PC-3 (cell line): ENCODE results near the gene MC2R. TPM values are rescaled to one million over a fixed set of nuclear protein-coding genes. Genes with fewer than 3 reads are reported as not detected.

Source experiments
- ATAC-seq: fragments of 200-7000 bp; cut with Tn5 transposase; 2 replicates; pipeline ENCODE4 v1.9.1; 2020; ENCODE audit warnings: mild to moderate bottlenecking, moderate library complexity
- Bru-seq: library from RNA; stranded (reverse); fragments of 400-500 nt; gene quantifications from one replicate; lab custom pipeline; 2021; lab: Mats Ljungman, UMichigan
- BruChase-seq, 2 experiments: library from RNA; stranded (reverse); fragments of 400-500 nt; gene quantifications; one replicate each; lab custom pipeline; 2021; lab: Mats Ljungman, UMichigan
- BruUV-seq: library from RNA; stranded (reverse); fragments of 400-500 nt; replicated peaks from 2 replicates; lab custom pipeline; 2021; lab: Mats Ljungman, UMichigan
- CTCF ChIA-PET: fragments of 300-600 bp; sonication (Branson Sonifier 250); formaldehyde crosslinking; loops from one replicate; lab custom pipeline; 2022; ENCODE audit warnings: antibody characterized with exemption; lab: Charles Lee
- POLR2A ChIA-PET: fragments of 300-600 bp; sonication (Branson Sonifier 250); formaldehyde crosslinking; loops from one replicate; lab custom pipeline; 2022; ENCODE audit warnings: antibody characterized with exemption; ENCODE audit not compliant: unreplicated experiment; lab: Charles Lee
- DNase-seq: peaks from one replicate; pipeline ENCODE4 v3.0.0-alpha.2; 2015
- H2AFZ ChIP-seq: fragments of 300-600 bp; sonication (generic); 2 replicates; pipeline ENCODE4 v1.6.0; 2016; ENCODE audit warnings: antibody characterized with exemption, low read length
- H3F3A ChIP-seq: fragments of 300-600 bp; sonication (generic); one replicate; pipeline ENCODE4 v1.6.0; 2017; ENCODE audit warnings: antibody characterized with exemption, low read length, control low read depth, mild to moderate bottlenecking; ENCODE audit not compliant: unreplicated experiment
- H3K27ac ChIP-seq: fragments of 300-600 bp; sonication (generic); 2 replicates; pipeline ENCODE4 v1.5.1; 2016; ENCODE audit warnings: mild to moderate bottlenecking, low read length
- H3K27me3 ChIP-seq: fragments of 300-600 bp; sonication (generic); 2 replicates; pipeline ENCODE4 v1.6.1; 2016; ENCODE audit warnings: low read length, mixed read lengths
- H3K36me3 ChIP-seq: fragments of 300-600 bp; sonication (generic); 2 replicates; pipeline ENCODE4 v1.6.1; 2016; ENCODE audit warnings: low read depth, mixed run types, low read length, mixed read lengths
- H3K4me1 ChIP-seq: fragments of 300-600 bp; sonication (generic); 2 replicates; pipeline ENCODE4 v1.5.1; 2016; ENCODE audit warnings: low read length; ENCODE audit not compliant: insufficient read depth
- H3K4me2 ChIP-seq: fragments of 300-600 bp; sonication (generic); 2 replicates; pipeline ENCODE4 v1.6.0; 2016; ENCODE audit warnings: low read length
- H3K4me3 ChIP-seq: fragments of 300-600 bp; sonication (generic); 2 replicates; pipeline ENCODE4 v1.5.1; 2016; ENCODE audit warnings: mild to moderate bottlenecking, low read length, mixed read lengths
- H3K79me2 ChIP-seq: fragments of 300-600 bp; sonication (generic); 2 replicates; pipeline ENCODE4 v1.6.1; 2017; ENCODE audit warnings: low read length, mixed read lengths
- H3K9ac ChIP-seq: fragments of 300-600 bp; sonication (generic); 2 replicates; pipeline ENCODE4 v1.6.0; 2016; ENCODE audit warnings: mild to moderate bottlenecking, low read length
- H3K9me2 ChIP-seq: fragments of 300-600 bp; sonication (generic); replicated peaks from 2 replicates; pipeline ENCODE4 v1.6.1; 2016; ENCODE audit warnings: mixed run types, low read length, mixed read lengths
- H3K9me3 ChIP-seq: fragments of 300-600 bp; sonication (generic); 2 replicates; pipeline ENCODE4 v1.6.1; 2016; ENCODE audit warnings: low read length, mixed read lengths
- H4K20me1 ChIP-seq: fragments of 300-600 bp; sonication (generic); 2 replicates; pipeline ENCODE4 v1.6.1; 2016; ENCODE audit warnings: low read length, mixed read lengths
- CTCF ChIP-seq: fragments of 300-600 bp; sonication (generic); conservative IDR thresholded peaks from 2 replicates; pipeline ENCODE4 v1.5.1; 2017; ENCODE audit warnings: antibody characterized with exemption, low read depth, mild to moderate bottlenecking, low read length
- EZH2 ChIP-seq: fragments of 300-600 bp; sonication (generic); IDR thresholded peaks from one replicate; pipeline ENCODE4 v1.6.1; 2017; ENCODE audit warnings: antibody characterized with exemption, mild to moderate bottlenecking, low read length; ENCODE audit not compliant: unreplicated experiment
- EZH2phosphoT487 ChIP-seq: fragments of 300-600 bp; sonication (generic); IDR thresholded peaks from 2 replicates; pipeline ENCODE4 v1.6.1; 2018; ENCODE audit warnings: mild to moderate bottlenecking, antibody characterized with exemption, low read length, borderline replicate concordance
- intact Hi-C: fragments of 100-400 bp; cut with micrococcal nuclease; formaldehyde crosslinking; loops from 2 replicates; pipeline ENCODE4 v1.9.0; 2023
- long read RNA-seq: library from polyadenylated mRNA; unstranded; transcript quantifications from one replicate; pipeline ENCODE4 v2.0.0, GENCODE V29; 2021; ENCODE audit not compliant: unreplicated experiment
- total RNA-seq: library from RNA; depleted of rRNA; stranded (reverse); fragments of >200 nt; gene quantifications from 2 replicates; pipeline ENCODE4 v1.2.3, GENCODE V29; 2014; rRNA removed

Gene MC2R
- total RNA-seq: not detected in 2 replicates
- Bru-seq, nascent RNA: not detected
- BruChase-seq, experiment 1, labeled RNA remaining after a 6-hour chase: not detected
- not detected for BruChase-seq, experiment 2, labeled RNA remaining after a 2-hour chase
- long read RNA-seq: 0 reads

GRCh38 chr18:13915391-13915790 lies at the start of gene MC2R:
Gene MC2R, minus strand, starts transcription at chr18:13915536. Its CDS starts 30,018 bp downstream, at chr18:13885518.
- H3K9me3 ChIP-seq: no peaks in the 10 kb centered on the region
- H3K27me3 ChIP-seq: peaks cover 93% of the 10 kb centered on the region
- H4K20me1 ChIP-seq: no peaks in the 10 kb centered on the region
- H3K79me2 ChIP-seq: no peaks in the 10 kb centered on the region
- ChIA-PET POLR2A (no interaction called here), CTCF (no interaction called here)
- H3K4me3 ChIP-seq: no peak within 1 kb of the TSS
- no peaks in the 10 kb centered on the region for H3K36me3 ChIP-seq
- no peaks in the 10 kb centered on the region for H3K9me2 ChIP-seq
- H3K4me2 ChIP-seq: no peak within 1 kb of the TSS
- H3K4me1 ChIP-seq: no peaks in the 10 kb centered on the region
- H3K9ac ChIP-seq: no peak within 1 kb of the TSS
- no TSS peak for BruUV-seq
- TF ChIP-seq EZH2 (no peak), EZH2phosphoT487 (no peak), CTCF (no peak)
- intact Hi-C loops: no loop called here
- ATAC-seq (no peak), DNase-seq (no peak)
- no peak within 1 kb of the TSS for H3K27ac ChIP-seq
- no peak within 1 kb of the TSS for H2AFZ ChIP-seq
- no peaks in the 10 kb centered on the region for H3F3A ChIP-seq

GRCh38 chr18:13945811-13946210 lies 30.5 kb upstream of the MC2R start:
- Histone ChIP-seq H3K4me3 (no peak overlapping the region), H2AFZ (no peak overlapping the region), H3K4me1 (no peaks in the 10 kb centered on the region), H3K79me2 (no peaks in the 10 kb centered on the region), H3K9me2 (no peaks in the 10 kb centered on the region), H3K27me3 (peaks cover 36% of the 10 kb centered on the region), H3K36me3 (no peaks in the 10 kb centered on the region), H3K4me2 (no peak overlapping the region), H3K9me3 (no peaks in the 10 kb centered on the region), H3F3A (no peaks in the 10 kb centered on the region), H3K27ac (no peak overlapping the region), H4K20me1 (no peaks in the 10 kb centered on the region), H3K9ac (no peak overlapping the region)
- DNase-seq (no peak), ATAC-seq (no peak)
- TF ChIP-seq EZH2phosphoT487 (no peak), EZH2 (no peak), CTCF (no peak)
- CTCF ChIA-PET: no interaction called here
- intact Hi-C loops: no loop called here
- POLR2A ChIA-PET: no interaction called here
- no TSS peak for BruUV-seq

GRCh38 chr18:13943338-13943737 lies 28.0 kb upstream of the MC2R start:
- no peak overlapping the region for H3K9ac ChIP-seq
- no peak overlapping the region for H3K4me3 ChIP-seq
- no peak overlapping the region for H3K4me2 ChIP-seq
- DNase-seq (no peak), ATAC-seq (no peak)
- H4K20me1 ChIP-seq: no peaks in the 10 kb centered on the region
- POLR2A ChIA-PET: no interaction called here
- intact Hi-C loops: no loop called here
- no peaks in the 10 kb centered on the region for H3K36me3 ChIP-seq
- H3K27me3 ChIP-seq: peaks cover 46% of the 10 kb centered on the region
- TF ChIP-seq EZH2: no peak
- no peak for TF ChIP-seq CTCF
- no peak overlapping the region for H3K27ac ChIP-seq
- no TSS peak for BruUV-seq
- H2AFZ ChIP-seq: no peak overlapping the region
- H3F3A ChIP-seq: no peaks in the 10 kb centered on the region
- H3K9me2 ChIP-seq: no peaks in the 10 kb centered on the region
- CTCF ChIA-PET: no interaction called here
- H3K4me1 ChIP-seq: no peaks in the 10 kb centered on the region
- H3K79me2 ChIP-seq: no peaks in the 10 kb centered on the region
- no peaks in the 10 kb centered on the region for H3K9me3 ChIP-seq
